Smooth muscle cell (in vitro differentiated cells): ENCODE measurements around the gene SLC2A11. TPM values are rescaled to one million over a fixed set of nuclear protein-coding genes. Genes with fewer than 3 reads are reported as not detected.
A peak's percentile ranks its signal among the peaks of the same experiment; 100 is the strongest.

Source experiments
- DNase-seq: peaks from one replicate; lab custom pipeline; 2025; ENCODE audit not compliant: unreplicated experiment; lab: John Stamatoyannopoulos, UW
- H2AFZ ChIP-seq: fragments of 200-600 bp; sonication (generic); 2 replicates; pipeline ENCODE4 v1.6.0; 2016; ENCODE audit warnings: antibody characterized with exemption, low read depth, mild to moderate bottlenecking
- H3F3A ChIP-seq: fragments of 200-600 bp; sonication (generic); 2 replicates; pipeline ENCODE4 v1.6.0; 2017; ENCODE audit warnings: antibody characterized with exemption, low read depth
- H3K27ac ChIP-seq: fragments of 200-600 bp; sonication (generic); 2 replicates; pipeline ENCODE4 v1.5.1; 2016; ENCODE audit warnings: low read depth, mild to moderate bottlenecking
- H3K27me3 ChIP-seq: fragments of 200-600 bp; sonication (generic); 2 replicates; pipeline ENCODE4 v1.6.1; 2016; ENCODE audit warnings: low read depth, mild to moderate bottlenecking
- H3K36me3 ChIP-seq: fragments of 200-600 bp; sonication (generic); 2 replicates; pipeline ENCODE4 v1.5.1; 2016; ENCODE audit warnings: low read depth
- H3K4me1 ChIP-seq: fragments of 200-600 bp; sonication (generic); 2 replicates; pipeline ENCODE4 v1.5.1; 2016; ENCODE audit warnings: low read depth
- H3K4me2 ChIP-seq: fragments of 200-600 bp; sonication (generic); 2 replicates; pipeline ENCODE4 v1.6.0; 2016; ENCODE audit warnings: mild to moderate bottlenecking
- H3K4me3 ChIP-seq: fragments of 200-600 bp; sonication (generic); 2 replicates; pipeline ENCODE4 v1.5.1; 2016; ENCODE audit warnings: mild to moderate bottlenecking
- H3K79me2 ChIP-seq: fragments of 200-600 bp; sonication (generic); 2 replicates; pipeline ENCODE4 v1.6.0; 2016; ENCODE audit warnings: low read depth, mild to moderate bottlenecking
- H3K9ac ChIP-seq: fragments of 200-600 bp; sonication (generic); 2 replicates; pipeline ENCODE4 v1.6.0; 2016; ENCODE audit warnings: low read depth
- H3K9me3 ChIP-seq: fragments of 200-600 bp; sonication (generic); replicated peaks from 2 replicates; pipeline ENCODE4 v1.5.1; 2016; ENCODE audit warnings: low read depth
- H4K20me1 ChIP-seq: fragments of 200-600 bp; sonication (generic); 2 replicates; pipeline ENCODE4 v1.6.0; 2016; ENCODE audit warnings: low read depth
- WGBS: methylation state at CpG from one replicate; pipeline ENCODE4 v1.1.7; 2016; ENCODE audit warnings: low lambda C conversion rate; 5-methylcytosine and 5-hydroxymethylcytosine counted together
- polyA plus RNA-seq: library from polyadenylated mRNA; unstranded; fragments of >200 nt; fragmentation: Nextera tagmentation; extraction: Ambion mirVana; gene quantifications from 2 replicates; pipeline ENCODE4 v1.2.1, GENCODE V29; 2016
- total RNA-seq: library from RNA; depleted of rRNA; stranded (reverse); fragments of >200 nt; gene quantifications from 2 replicates; pipeline ENCODE4 v1.2.3, GENCODE V29; 2014
- TF ChIP-seq, protein P1 (sequence below): fragments of 200-600 bp; sonication (generic); IDR thresholded peaks from 2 replicates; pipeline ENCODE4 v1.5.1; 2017; ENCODE audit warnings: borderline replicate concordance, mild to moderate bottlenecking, antibody characterized with exemption; ENCODE audit not compliant: insufficient read depth, poor library complexity, severe bottlenecking

SLC2A11 gene
- total and polyA plus RNA-seq, 2 experiments from 2014 or later = 3.5 to 9.5 TPM

DNA sequence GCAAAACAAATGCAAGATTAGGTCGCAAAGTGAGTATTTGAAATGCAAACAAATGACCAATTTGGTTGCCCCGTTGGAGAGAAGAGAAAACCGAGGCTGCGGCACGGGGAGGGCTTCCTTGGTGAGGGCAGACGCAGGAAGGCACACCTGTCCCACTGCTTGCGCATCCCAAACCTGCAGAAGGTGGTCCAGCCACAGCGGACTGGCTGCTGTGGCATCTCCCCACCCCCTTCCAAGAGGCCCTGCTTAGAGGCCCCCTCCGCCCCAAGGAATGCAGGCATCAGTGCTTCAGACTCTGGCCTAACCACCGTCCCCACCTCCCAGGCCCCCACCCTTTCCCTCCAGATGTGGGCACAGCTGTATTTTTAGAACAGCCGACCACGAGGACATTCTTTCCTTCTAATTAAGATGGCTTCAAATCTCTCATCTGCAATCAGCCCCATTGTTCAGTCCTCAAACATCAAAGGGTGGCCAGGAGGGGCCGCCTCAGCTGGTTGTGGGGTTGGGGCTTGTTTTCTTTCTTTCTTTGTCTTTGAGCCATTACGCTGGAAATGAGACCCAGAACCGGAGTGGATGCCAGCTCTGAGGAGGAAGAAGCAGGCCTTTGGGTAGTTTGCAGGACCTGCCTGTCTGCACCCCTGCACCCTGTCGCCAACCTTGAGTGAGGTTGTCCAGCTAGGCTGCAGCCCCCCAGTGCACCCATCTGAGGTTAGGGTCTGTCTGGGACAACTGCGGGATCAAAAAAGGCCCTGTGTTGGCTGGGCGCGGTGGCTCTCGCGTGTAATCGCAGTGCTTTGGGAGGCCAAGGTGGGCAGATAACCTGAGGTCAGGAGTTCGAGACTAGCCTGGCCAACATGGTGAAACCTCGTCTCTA lies 9.4 kb upstream of the SLC2A11 start:
- no peak overlapping the region for H3K27ac ChIP-seq
- no peak overlapping the region for H3K4me3 ChIP-seq
- H4K20me1 ChIP-seq = no peaks in the 10 kb centered on the region
- H3K27me3 ChIP-seq = no peaks in the 10 kb centered on the region
- H3K79me2 ChIP-seq = no peaks in the 10 kb centered on the region
- H2AFZ ChIP-seq = no peak overlapping the region
- 61% methylated on average over 23 of the region's 24 CpGs for WGBS
- H3K4me1 ChIP-seq = peaks cover 25% of the 10 kb centered on the region
- TF ChIP-seq, protein P1, sequence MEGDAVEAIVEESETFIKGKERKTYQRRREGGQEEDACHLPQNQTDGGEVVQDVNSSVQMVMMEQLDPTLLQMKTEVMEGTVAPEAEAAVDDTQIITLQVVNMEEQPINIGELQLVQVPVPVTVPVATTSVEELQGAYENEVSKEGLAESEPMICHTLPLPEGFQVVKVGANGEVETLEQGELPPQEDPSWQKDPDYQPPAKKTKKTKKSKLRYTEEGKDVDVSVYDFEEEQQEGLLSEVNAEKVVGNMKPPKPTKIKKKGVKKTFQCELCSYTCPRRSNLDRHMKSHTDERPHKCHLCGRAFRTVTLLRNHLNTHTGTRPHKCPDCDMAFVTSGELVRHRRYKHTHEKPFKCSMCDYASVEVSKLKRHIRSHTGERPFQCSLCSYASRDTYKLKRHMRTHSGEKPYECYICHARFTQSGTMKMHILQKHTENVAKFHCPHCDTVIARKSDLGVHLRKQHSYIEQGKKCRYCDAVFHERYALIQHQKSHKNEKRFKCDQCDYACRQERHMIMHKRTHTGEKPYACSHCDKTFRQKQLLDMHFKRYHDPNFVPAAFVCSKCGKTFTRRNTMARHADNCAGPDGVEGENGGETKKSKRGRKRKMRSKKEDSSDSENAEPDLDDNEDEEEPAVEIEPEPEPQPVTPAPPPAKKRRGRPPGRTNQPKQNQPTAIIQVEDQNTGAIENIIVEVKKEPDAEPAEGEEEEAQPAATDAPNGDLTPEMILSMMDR = no peak
- H3K4me2 ChIP-seq = peak overlapping the region; percentile 12
- H3K36me3 ChIP-seq = no peaks in the 10 kb centered on the region
- H3K9ac ChIP-seq = no peak overlapping the region
- no peaks in the 10 kb centered on the region for H3K9me3 ChIP-seq
- H3F3A ChIP-seq = no peaks in the 10 kb centered on the region
- DNase-seq = no peak

DNA sequence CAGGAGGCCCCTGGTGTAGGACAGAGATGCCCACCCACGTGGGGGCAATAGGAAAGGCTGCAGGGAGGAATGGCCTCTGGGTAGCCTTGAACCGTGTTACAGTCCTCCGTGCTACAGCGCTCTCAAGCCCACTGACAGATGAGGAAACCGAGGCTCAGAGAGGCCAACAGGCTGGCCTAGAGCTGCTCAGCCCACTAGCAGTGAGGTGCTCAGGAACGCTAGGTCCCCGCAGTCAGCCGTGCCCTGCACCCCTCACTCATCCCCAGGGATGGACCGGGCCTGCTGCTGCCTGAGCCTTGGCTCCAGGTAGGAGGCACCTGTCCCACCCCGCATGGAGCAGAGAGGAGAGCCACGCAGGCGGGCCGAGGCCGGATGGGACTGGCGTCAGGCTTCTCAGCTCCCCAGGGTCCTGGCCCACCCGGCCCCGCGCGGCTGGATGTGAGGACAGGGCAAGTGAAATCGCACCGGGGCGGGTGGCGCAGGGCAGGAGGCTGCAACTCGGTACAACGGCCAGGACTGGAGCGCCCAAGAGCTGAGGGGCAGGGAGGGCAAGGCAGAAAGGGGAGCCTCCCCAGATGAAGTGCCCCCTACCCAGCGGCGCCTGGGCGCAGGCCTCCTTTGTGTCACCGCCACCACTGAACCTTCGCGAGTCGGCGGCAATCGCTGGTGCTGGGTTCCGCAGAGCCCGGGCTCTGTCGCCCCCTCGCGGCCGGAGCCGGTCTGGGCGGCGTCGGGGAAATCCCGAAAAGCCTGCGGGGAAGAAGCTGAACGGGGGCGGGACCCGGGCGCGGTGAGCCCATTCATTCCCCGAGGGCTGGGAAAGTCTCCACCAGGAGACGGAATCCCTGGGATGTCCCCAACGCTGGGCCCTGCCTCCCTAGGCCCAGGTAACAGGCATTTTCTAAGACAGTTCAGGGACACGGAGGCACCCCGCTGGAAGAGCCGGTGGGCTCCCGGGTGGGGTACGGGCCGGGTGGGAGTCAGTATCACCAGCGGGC lies 8.4 kb upstream of the SLC2A11 start:
- Histone ChIP-seq H3K27ac (no peak overlapping the region), H3K79me2 (no peaks in the 10 kb centered on the region), H3K27me3 (no peaks in the 10 kb centered on the region), H3K36me3 (no peaks in the 10 kb centered on the region), H3K9ac (no peak overlapping the region), H3K4me1 (peaks cover 25% of the 10 kb centered on the region), H3K9me3 (no peaks in the 10 kb centered on the region), H3K4me3 (peak overlapping the region; percentile 34), H3F3A (no peaks in the 10 kb centered on the region), H4K20me1 (no peaks in the 10 kb centered on the region), H3K4me2 (peak overlapping the region; percentile 86), H2AFZ (no peak overlapping the region)
- peak; percentile 82 for DNase-seq
- whole genome bisulfite sequencing = 34% methylated on average over 59 of the region's 62 CpGs
- TF ChIP-seq, protein P1 = peak; percentile 97

DNA sequence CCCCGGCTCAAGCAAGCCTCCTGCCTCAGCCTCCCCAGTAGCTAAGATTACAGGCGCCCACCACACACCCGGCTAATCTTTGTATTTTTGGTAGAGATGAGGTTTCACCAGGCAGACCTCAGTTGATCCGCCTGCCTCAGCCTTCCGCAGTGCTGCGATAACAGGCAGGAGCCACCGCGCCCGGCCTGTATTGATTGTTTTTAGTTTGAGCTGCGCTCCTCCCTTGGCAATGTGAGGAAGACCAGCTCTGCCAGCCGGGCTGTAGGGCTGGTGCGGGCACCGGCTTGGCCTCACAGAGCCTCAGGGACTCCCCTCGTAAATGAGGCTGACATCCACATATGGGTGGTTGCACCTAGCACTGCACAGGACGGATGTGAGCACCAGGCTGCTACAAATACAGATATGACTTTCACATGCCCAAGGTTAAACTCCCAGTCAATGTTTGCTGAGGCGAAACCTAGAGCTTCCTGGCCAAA lies 7.5 kb upstream of the SLC2A11 start:
- 98% methylated on average over 16 of the region's 16 CpGs for WGBS
- Histone ChIP-seq H3K4me1 (peaks cover 25% of the 10 kb centered on the region), H3K36me3 (no peaks in the 10 kb centered on the region), H3F3A (no peaks in the 10 kb centered on the region), H4K20me1 (no peaks in the 10 kb centered on the region), H3K79me2 (no peaks in the 10 kb centered on the region), H3K9me3 (no peaks in the 10 kb centered on the region), H3K4me2 (no peak overlapping the region), H2AFZ (no peak overlapping the region), H3K27ac (no peak overlapping the region), H3K27me3 (no peaks in the 10 kb centered on the region), H3K4me3 (no peak overlapping the region), H3K9ac (no peak overlapping the region)
- TF ChIP-seq, protein P1 = no peak
- no peak for DNase-seq
